ENCODE data around the gene TGM1.

- TF ChIP-seq, protein P1, sequence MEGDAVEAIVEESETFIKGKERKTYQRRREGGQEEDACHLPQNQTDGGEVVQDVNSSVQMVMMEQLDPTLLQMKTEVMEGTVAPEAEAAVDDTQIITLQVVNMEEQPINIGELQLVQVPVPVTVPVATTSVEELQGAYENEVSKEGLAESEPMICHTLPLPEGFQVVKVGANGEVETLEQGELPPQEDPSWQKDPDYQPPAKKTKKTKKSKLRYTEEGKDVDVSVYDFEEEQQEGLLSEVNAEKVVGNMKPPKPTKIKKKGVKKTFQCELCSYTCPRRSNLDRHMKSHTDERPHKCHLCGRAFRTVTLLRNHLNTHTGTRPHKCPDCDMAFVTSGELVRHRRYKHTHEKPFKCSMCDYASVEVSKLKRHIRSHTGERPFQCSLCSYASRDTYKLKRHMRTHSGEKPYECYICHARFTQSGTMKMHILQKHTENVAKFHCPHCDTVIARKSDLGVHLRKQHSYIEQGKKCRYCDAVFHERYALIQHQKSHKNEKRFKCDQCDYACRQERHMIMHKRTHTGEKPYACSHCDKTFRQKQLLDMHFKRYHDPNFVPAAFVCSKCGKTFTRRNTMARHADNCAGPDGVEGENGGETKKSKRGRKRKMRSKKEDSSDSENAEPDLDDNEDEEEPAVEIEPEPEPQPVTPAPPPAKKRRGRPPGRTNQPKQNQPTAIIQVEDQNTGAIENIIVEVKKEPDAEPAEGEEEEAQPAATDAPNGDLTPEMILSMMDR (IDR thresholded peaks at IDR 0.05) = peak; percentile 80
- TF ChIP-seq EZH2 (IDR thresholded peaks at IDR 0.05; ENCODE audit: borderline replicate concordance, insufficient read depth, low read depth, low read length, poor library complexity, severe bottlenecking) = no peak
Measured at GRCh38 chr14:24215495-24216344, 47.3 kb downstream of the TGM1 start, which contains the start of gene MDP1.

All from B cell (primary cell).